SK-N-SH (cell line): Measurements from ENCODE around the gene INAVA. TPM values are rescaled to one million over a fixed set of nuclear protein-coding genes. Genes with fewer than 3 reads are reported as not detected.

ENCODE experiments used
- CTCF ChIA-PET: fragments of 300-600, 350-600 bp; formaldehyde crosslinking; extraction: SDS; loops from one replicate; lab custom pipeline; 2021; lab: Yijun Ruan, JAX
- POLR2A ChIA-PET: fragments of 350-600 bp; sonication (Branson Sonifier 250); formaldehyde crosslinking; extraction: SDS; loops from one replicate; lab custom pipeline; 2020; ENCODE audit warnings: antibody characterized with exemption, inconsistent platforms; lab: Yijun Ruan, JAX
- DNase-seq: peaks from one replicate; pipeline ENCODE4 v3.0.0; 2012
- H2AFZ ChIP-seq: fragments of 200-600 bp; sonication (generic); 2 replicates; pipeline ENCODE4 v1.8.1; 2016; ENCODE audit warnings: antibody characterized with exemption, mild to moderate bottlenecking, low read depth
- H3F3A ChIP-seq: fragments of 200-600 bp; sonication (generic); replicated peaks from 2 replicates; pipeline ENCODE3; 2016; ENCODE audit warnings: antibody characterized with exemption, mild to moderate bottlenecking; ENCODE audit not compliant: insufficient read depth
- H3K27ac ChIP-seq, 2 experiments: fragments of 200-500 bp in 1 of 2; fragments of 200-600 bp in 1 of 2; sonication (Bioruptor generic) in 1 of 2; sonication (generic), shearing (Covaris generic) in 1 of 2; 2 replicates each; pipeline versions ENCODE4 v1.5.1 to v1.6.1; 2014 to 2016; ENCODE audit warnings: low read depth in 2 of 2, inconsistent platforms in 1 of 2, low read length in 1 of 2, mild to moderate bottlenecking in 1 of 2, mixed read lengths in 1 of 2
- H3K27me3 ChIP-seq: fragments of 200-600 bp; sonication (generic), shearing (Covaris generic); 2 replicates; pipeline ENCODE4 v1.6.1; 2016; ENCODE audit warnings: mixed run types; ENCODE audit not compliant: insufficient read depth
- H3K36me3 ChIP-seq, 2 experiments: fragments of 200-500 bp in 1 of 2; fragments of 200-600 bp in 1 of 2; sonication (Bioruptor generic) in 1 of 2; sonication (generic) in 1 of 2; replicated peaks in 1 of 2; 2 replicates each; pipeline versions ENCODE3 to v1.5.1; 2014 to 2016; ENCODE audit warnings: low read length in 1 of 2, mild to moderate bottlenecking in 1 of 2; ENCODE audit not compliant: insufficient read depth in 2 of 2, control insufficient read depth in 1 of 2
- H3K4me1 ChIP-seq, 2 experiments: fragments of 200-500 bp in 1 of 2; fragments of 200-600 bp in 1 of 2; sonication (Bioruptor generic) in 1 of 2; sonication (generic), shearing (Covaris generic) in 1 of 2; 2 replicates each; pipeline versions ENCODE4 v1.5.1 to v1.6.1; 2014 to 2016; ENCODE audit warnings: low read depth in 1 of 2, low read length in 1 of 2, mixed run types in 1 of 2; ENCODE audit not compliant: insufficient read depth in 2 of 2, control insufficient read depth in 1 of 2
- H3K4me2 ChIP-seq: fragments of 200-600 bp; sonication (generic), shearing (Covaris generic); 2 replicates; pipeline ENCODE4 v1.6.1; 2017; ENCODE audit warnings: mixed run types
- H3K4me3 ChIP-seq, 2 experiments: fragments of 200-500 bp in 1 of 2; fragments of 200-600 bp in 1 of 2; sonication (Bioruptor generic) in 1 of 2; sonication (generic), shearing (Covaris generic) in 1 of 2; 2 replicates each; pipeline versions ENCODE4 v1.5.1 to v1.8.1; 2014 to 2016; ENCODE audit warnings: low read depth in 2 of 2, inconsistent platforms in 1 of 2, low read length in 1 of 2, mild to moderate bottlenecking in 1 of 2, mixed read lengths in 1 of 2, moderate library complexity in 1 of 2
- H3K79me2 ChIP-seq: fragments of 200-600 bp; sonication (generic); 2 replicates; pipeline ENCODE4 v1.8.1; 2017; ENCODE audit warnings: mild to moderate bottlenecking; ENCODE audit not compliant: insufficient read depth
- H3K9ac ChIP-seq: fragments of 200-600 bp; sonication (generic); 2 replicates; pipeline ENCODE4 v1.6.1; 2017; ENCODE audit warnings: mixed run types
- H3K9me2 ChIP-seq: fragments of 200-600 bp; sonication (generic); 2 replicates; pipeline ENCODE4 v1.6.1; 2017; ENCODE audit warnings: mixed run types
- H3K9me3 ChIP-seq: fragments of 200-600 bp; sonication (generic); 2 replicates; pipeline ENCODE4 v1.6.1; 2017; ENCODE audit warnings: mixed run types, mild to moderate bottlenecking, moderate library complexity
- H4K20me1 ChIP-seq: fragments of 200-600 bp; sonication (generic); 2 replicates; pipeline ENCODE4 v1.6.1; 2017; ENCODE audit warnings: mild to moderate bottlenecking, mixed run types; ENCODE audit not compliant: insufficient read depth
- CTCF ChIP-seq: fragments of 200-600 bp; sonication (generic); IDR thresholded peaks from 2 replicates; pipeline ENCODE4 v1.6.1; 2017; ENCODE audit warnings: antibody characterized with exemption, mild to moderate bottlenecking, moderate library complexity
- ELF1 ChIP-seq: IDR thresholded peaks from 2 replicates; pipeline ENCODE4 v1.4.0; 2012
- EP300 ChIP-seq, 2 experiments: IDR thresholded peaks; 2 replicates each; pipeline versions ENCODE4 v1.4.0 to v1.6.1; 2012; ENCODE audit warnings: borderline replicate concordance in 1 of 2, low read depth in 1 of 2, low read length in 1 of 2
- GABPA ChIP-seq: IDR thresholded peaks from 2 replicates; pipeline ENCODE4 v1.4.0; 2012; ENCODE audit warnings: low read depth, mild to moderate bottlenecking
- IRF3 ChIP-seq: fragments of 150-350 bp; IDR thresholded peaks from 2 replicates; pipeline ENCODE4 v1.6.1; 2016; ENCODE audit warnings: mild to moderate bottlenecking, low read depth, low read length
- MAX ChIP-seq: IDR thresholded peaks from 2 replicates; pipeline ENCODE4 v1.4.0; 2012; ENCODE audit warnings: low read depth
- MEF2A ChIP-seq: IDR thresholded peaks from 2 replicates; pipeline ENCODE4 v1.4.0; 2012; ENCODE audit warnings: low read depth, borderline replicate concordance
- MXI1 ChIP-seq: IDR thresholded peaks from 2 replicates; pipeline ENCODE4 v1.6.1; 2012; ENCODE audit warnings: mild to moderate bottlenecking, low read depth, low read length, improper control_type of control experiment
- NFIC ChIP-seq: IDR thresholded peaks from 2 replicates; pipeline ENCODE4 v1.4.0; 2012; ENCODE audit warnings: borderline replicate concordance
- NRF1 ChIP-seq: IDR thresholded peaks from 2 replicates; pipeline ENCODE4 v1.6.1; 2012; ENCODE audit warnings: low read depth, mild to moderate bottlenecking, low read length
- POLR2AphosphoS5 ChIP-seq: IDR thresholded peaks from 2 replicates; pipeline ENCODE4 v1.6.1; 2012; ENCODE audit warnings: low read depth, low read length
- REST ChIP-seq: IDR thresholded peaks from 2 replicates; pipeline ENCODE4 v1.6.1; 2012; ENCODE audit warnings: mild to moderate bottlenecking, low read depth, low read length, moderate library complexity
- RFX5 ChIP-seq: IDR thresholded peaks from 2 replicates; pipeline ENCODE4 v1.6.1; 2012; ENCODE audit warnings: mild to moderate bottlenecking, improper control_type of control experiment, low read length
- RXRA ChIP-seq: IDR thresholded peaks from 2 replicates; pipeline ENCODE4 v1.4.0; 2012; ENCODE audit warnings: low read depth, mild to moderate bottlenecking, borderline replicate concordance
- SIN3A ChIP-seq: IDR thresholded peaks from 2 replicates; pipeline ENCODE4 v1.6.1; 2012; ENCODE audit warnings: low read depth, mild to moderate bottlenecking, low read length, moderate library complexity, borderline replicate concordance
- SMC3 ChIP-seq: IDR thresholded peaks from 2 replicates; pipeline ENCODE4 v1.6.1; 2012; ENCODE audit warnings: low read depth, low read length, improper control_type of control experiment
- TCF12 ChIP-seq: IDR thresholded peaks from 2 replicates; pipeline ENCODE4 v1.4.0; 2012
- TEAD4 ChIP-seq: IDR thresholded peaks from 2 replicates; pipeline ENCODE4 v1.4.0; 2012; ENCODE audit warnings: mild to moderate bottlenecking, borderline replicate concordance; ENCODE audit not compliant: insufficient read depth
- USF2 ChIP-seq: fragments of 150-350 bp; IDR thresholded peaks from 2 replicates; pipeline ENCODE4 v1.6.1; 2017; ENCODE audit warnings: antibody characterized with exemption, low read length, low read depth, borderline replicate concordance
- YY1 ChIP-seq: IDR thresholded peaks from 2 replicates; pipeline ENCODE4 v1.4.0; 2012; ENCODE audit warnings: low read depth, mild to moderate bottlenecking
- WGBS: methylation state at CpG from one replicate; pipeline ENCODE4 v1.1.6; 2017; ENCODE audit warnings: low lambda C conversion rate; 5-methylcytosine and 5-hydroxymethylcytosine counted together
- polyA plus RNA-seq, 3 experiments: library from polyadenylated mRNA; depleted of rRNA; stranded (reverse); fragments of >200 nt; gene quantifications; 2 replicates each; pipeline ENCODE4 v1.2.3, GENCODE V29; 2012

Gene INAVA
- polyA plus RNA-seq, 1 of the 3 experiments (the other 2 are of a cell fraction): 0.12 TPM

GRCh38 chr1:200951016-200951415 lies 56.3 kb downstream of the INAVA start:
- H3K79me2 ChIP-seq: no peaks in the 10 kb centered on the region
- H3K4me1 ChIP-seq: no peaks in the 10 kb centered on the region
- H3K9ac ChIP-seq: no peak overlapping the region
- H4K20me1 ChIP-seq: no peaks in the 10 kb centered on the region
- CTCF ChIA-PET: interaction anchor here (1.0 kb wide), 1 partner anchor 21 kb away, joined by 4 read pairs; no protein-coding TSS in a partner anchor
- H3K27me3 ChIP-seq: peaks cover 5% of the 10 kb centered on the region; the same call in 1 of the 2 replicates
- H3F3A ChIP-seq: peaks cover 5% of the 10 kb centered on the region
- H3K27ac ChIP-seq: no peak overlapping the region
- H3K4me2 ChIP-seq: no peak overlapping the region
- WGBS: 54% methylated on average over 2 of the region's 2 CpGs
- DNase-seq: no peak
- POLR2A ChIA-PET: no interaction called here
- no peak overlapping the region for H2AFZ ChIP-seq
- no peak for TF ChIP-seq TCF12
- TF ChIP-seq POLR2AphosphoS5: no peak
- TF ChIP-seq IRF3: no peak
- no peak for TF ChIP-seq TEAD4
- TF ChIP-seq SMC3: no peak
- TF ChIP-seq ELF1: no peak
- TF ChIP-seq REST: no peak
- TF ChIP-seq CTCF: no peak
- TF ChIP-seq SIN3A: no peak
- TF ChIP-seq MXI1: no peak
- TF ChIP-seq RXRA: no peak
- no peak for TF ChIP-seq NFIC
- no peak for TF ChIP-seq YY1
- no peak for TF ChIP-seq NRF1
- TF ChIP-seq EP300 (IDR thresholded peaks at IDR 0.05; ENCODE audit: borderline replicate concordance in 1 of 2, low read depth in 1 of 2, low read length in 1 of 2): no peak
- no peak for TF ChIP-seq GABPA
- TF ChIP-seq RFX5: no peak
- no peak for TF ChIP-seq MAX
- TF ChIP-seq MEF2A: no peak
- TF ChIP-seq USF2: no peak
- H3K9me3 ChIP-seq: 0 out of 2 replicates have a peak, but pooled peaks cover 7% of the 10 kb centered on the region
- H3K36me3 ChIP-seq: no peaks in the 10 kb centered on the region
- no peaks in the 10 kb centered on the region for H3K9me2 ChIP-seq
- H3K4me3 ChIP-seq: no peak overlapping the region
